KOPT-K1 (cell line): Measurements from ENCODE around the gene FOSL1.
A peak's percentile ranks its signal among the peaks of the same experiment; 100 is the strongest.
"Not testable (repeated sequence)": the region's sequence is repeated elsewhere in the genome, so short reads cannot be mapped to it uniquely, and the experiment has no call there.

Source experiments
- H3K27ac ChIP-seq: fragments of 200-600 bp; sonication (generic); 2 replicates; pipeline ENCODE4 v1.5.1; 2016; ENCODE audit warnings: antibody characterized with exemption, mild to moderate bottlenecking, low read depth, low read length; ENCODE audit not compliant: poor library complexity, severe bottlenecking
- H3K36me3 ChIP-seq: fragments of 200-600 bp; sonication (generic); 2 replicates; pipeline ENCODE4 v1.5.1; 2017; ENCODE audit warnings: antibody characterized with exemption, mild to moderate bottlenecking, low read length, moderate library complexity; ENCODE audit not compliant: insufficient read depth
- H3K9me3 ChIP-seq: fragments of 200-600 bp; sonication (generic); 2 replicates; pipeline ENCODE4 v1.5.1; 2017; ENCODE audit warnings: antibody characterized with exemption, low read length, mild to moderate bottlenecking; ENCODE audit not compliant: insufficient read depth, poor library complexity, severe bottlenecking

Gene FOSL1

DNA sequence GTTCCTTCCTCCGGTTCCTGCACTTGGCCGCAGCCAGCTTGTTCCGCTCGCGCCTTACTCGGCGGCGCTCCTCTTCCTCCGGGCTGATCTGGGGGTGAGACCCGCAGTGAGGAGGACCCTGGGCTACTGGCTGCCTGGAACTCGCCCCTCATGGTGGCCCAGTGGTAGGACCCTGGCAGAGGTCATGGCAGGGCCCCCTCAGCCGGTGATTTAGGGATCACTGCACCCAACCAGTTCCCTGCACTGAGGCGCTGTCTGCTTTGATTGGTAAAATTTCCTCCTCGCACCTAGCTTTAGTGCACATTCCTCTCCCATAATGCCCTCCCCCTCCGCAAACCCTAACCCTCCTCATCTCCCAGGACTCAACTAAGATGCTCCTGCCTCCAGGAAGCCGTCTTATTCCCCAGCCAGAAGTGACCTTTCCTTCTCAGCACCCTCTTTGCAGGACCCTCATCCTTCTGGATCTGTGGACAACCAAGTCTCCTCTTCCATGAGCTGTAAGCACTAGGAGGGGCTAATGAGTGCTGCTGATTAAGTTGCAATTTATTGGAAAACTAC lies 6.1 kb downstream of the FOSL1 start:
- H3K36me3 ChIP-seq: no peaks in the 10 kb centered on the region
- no peaks in the 10 kb centered on the region for H3K9me3 ChIP-seq
- no peak overlapping the region for H3K27ac ChIP-seq

DNA sequence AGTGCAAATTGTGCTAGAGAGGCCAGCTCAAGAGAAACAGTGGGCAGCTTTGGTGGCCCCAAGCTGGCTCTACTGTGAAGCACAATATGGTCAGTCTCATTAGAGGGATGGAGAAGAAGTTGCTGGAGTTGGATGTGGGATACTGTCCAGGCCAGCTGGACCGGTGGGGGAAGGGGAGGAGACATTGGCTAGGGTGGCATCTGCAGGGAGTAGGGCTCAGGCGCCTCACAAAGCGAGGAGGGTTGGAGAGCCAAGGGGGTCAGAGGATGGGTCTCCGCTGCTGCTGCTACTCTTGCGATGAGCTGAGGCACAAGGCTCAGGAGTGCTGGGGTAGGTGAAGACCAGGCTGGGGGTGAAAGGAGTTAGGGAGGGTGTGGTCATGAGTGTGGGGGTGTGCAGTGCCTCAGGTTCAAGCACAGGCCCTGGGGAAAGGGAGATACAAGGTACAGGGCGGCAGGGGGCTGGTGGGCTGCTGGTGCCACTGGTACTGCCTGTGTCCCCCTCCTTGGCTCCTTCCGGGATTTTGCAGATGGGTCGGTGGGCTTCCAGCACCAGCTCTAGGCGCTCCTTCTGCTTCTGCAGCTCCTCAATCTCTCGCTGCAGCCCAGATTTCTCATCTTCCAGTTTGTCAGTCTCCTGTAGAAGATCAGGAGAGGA lies 7.4 kb downstream of the FOSL1 start:
- H3K27ac ChIP-seq: no peak overlapping the region
- H3K36me3 ChIP-seq: no peaks in the 10 kb centered on the region
- no peaks in the 10 kb centered on the region for H3K9me3 ChIP-seq

DNA sequence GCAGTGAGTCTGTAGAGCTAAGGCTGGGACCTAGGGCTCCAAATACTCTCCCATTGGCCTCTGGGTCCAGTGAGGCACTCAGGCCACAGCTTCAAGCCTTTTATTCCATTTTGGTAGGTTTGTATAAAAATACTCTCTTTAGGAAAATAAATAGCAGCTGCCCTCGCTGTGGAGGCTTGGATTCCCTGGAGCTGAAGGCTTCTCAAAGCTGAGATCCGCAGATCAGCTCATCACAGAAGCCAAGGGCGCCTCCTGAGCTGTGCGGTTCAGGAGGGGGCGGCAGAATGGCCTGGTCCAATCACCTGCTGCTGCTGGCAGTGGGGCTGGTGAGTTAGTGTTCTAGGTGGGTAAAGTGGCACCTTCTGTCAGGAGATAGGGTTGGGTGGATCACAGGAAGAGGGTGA lies 8.0 kb downstream of the FOSL1 start:
- H3K27ac ChIP-seq: peak overlapping the region; percentile 71
- not testable (repeated sequence) for H3K9me3 ChIP-seq

DNA sequence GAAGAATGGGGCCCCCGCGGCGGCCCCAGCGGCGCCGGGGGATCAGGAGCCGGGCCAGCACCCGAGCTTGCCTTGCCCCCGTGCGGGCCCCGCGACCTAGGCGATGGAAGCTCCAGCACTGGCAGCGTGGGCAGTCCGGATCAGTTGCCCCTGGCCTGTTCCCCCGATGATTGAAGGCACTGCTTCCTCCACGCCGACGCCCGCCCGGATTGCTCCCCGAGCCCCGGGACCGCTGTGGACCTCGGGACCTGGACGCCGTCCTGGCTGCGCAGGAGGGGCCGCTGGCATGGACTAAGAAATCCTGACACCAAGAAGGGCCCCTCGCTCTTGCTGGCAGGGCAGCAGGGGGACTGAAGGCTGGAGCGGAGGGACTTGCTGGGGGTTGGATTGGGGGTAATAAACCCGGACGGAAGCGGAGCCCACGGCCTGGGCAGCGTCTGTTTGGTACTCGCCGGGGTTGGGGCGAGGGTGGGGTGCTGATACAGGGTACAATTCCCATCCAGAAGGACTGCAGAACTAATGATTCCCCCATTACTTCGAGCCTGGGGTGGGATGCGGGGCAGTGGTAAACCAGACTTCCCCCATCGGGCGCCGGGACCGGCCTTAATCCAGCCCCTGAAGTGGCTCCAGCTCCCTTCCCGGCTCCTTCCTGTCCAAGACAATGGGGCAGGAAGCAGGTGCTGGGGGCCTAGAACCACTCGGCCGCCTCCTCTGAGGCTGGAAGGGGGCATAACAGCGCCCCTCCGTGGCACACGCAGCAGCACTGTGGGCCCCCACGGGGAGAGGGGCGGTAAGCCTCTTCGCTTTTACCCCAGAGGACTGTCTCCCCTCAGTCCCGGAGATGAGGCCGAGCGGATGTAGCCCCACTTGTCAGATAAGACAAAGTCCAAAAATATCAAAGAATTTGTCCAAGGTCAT lies 8.7 kb downstream of the FOSL1 start:
- peak overlapping the region; percentile 71 for H3K27ac ChIP-seq
- H3K9me3 ChIP-seq: no peaks in the 10 kb centered on the region
- H3K36me3 ChIP-seq: peaks cover 5% of the 10 kb centered on the region

More for the DNA sequence above, 8.0 kb downstream of the FOSL1 start:
- H3K36me3 ChIP-seq: not testable (repeated sequence)

DNA sequence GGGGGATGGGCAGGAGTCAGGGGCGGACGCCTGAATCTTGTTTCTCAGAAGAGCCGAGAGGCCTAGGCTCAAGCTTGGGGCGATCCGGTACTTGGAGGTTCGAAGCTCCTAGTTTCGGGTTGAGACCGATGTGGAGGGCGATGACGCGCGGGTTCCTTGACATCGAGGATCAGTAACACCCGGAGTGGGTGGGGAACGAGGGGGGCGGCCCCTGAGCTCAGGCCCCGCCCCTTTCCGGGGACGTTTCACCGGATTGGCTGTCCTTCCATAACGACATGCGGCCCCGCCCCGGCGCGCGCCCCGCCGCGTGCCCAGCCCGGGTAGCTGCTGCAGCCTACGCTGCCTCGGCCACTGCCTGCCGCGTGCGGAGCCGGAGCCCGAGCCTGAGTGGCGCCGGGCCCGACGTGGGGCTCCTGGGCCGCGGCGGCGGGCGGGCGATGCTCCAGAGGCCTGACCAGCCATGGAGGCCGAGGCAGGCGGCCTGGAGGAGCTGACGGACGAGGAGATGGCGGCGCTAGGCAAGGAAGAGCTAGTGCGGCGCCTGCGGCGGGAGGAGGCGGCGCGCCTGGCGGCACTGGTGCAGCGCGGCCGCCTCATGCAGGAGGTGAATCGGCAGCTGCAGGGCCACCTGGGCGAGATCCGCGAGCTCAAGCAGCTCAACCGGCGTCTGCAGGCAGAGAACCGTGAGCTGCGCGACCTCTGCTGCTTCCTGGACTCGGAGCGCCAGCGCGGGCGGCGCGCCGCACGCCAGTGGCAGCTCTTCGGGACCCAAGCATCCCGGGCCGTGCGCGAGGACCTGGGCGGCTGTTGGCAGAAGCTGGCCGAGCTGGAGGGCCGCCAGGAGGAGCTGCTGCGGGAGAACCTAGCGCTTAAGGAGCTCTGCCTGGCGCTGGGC lies 9.6 kb downstream of the FOSL1 start, which contains the start of gene CCDC85B:
Gene CCDC85B, plus strand, starts transcription at position 350 of the 895 bp plus-strand sequence. Its CDS starts 111 bp downstream, at position 461.
- Histone ChIP-seq H3K36me3 (peaks cover 14% of the 10 kb centered on the region), H3K9me3 (no peaks in the 10 kb centered on the region), H3K27ac (peak within 1 kb of the TSS; percentile 71)

DNA sequence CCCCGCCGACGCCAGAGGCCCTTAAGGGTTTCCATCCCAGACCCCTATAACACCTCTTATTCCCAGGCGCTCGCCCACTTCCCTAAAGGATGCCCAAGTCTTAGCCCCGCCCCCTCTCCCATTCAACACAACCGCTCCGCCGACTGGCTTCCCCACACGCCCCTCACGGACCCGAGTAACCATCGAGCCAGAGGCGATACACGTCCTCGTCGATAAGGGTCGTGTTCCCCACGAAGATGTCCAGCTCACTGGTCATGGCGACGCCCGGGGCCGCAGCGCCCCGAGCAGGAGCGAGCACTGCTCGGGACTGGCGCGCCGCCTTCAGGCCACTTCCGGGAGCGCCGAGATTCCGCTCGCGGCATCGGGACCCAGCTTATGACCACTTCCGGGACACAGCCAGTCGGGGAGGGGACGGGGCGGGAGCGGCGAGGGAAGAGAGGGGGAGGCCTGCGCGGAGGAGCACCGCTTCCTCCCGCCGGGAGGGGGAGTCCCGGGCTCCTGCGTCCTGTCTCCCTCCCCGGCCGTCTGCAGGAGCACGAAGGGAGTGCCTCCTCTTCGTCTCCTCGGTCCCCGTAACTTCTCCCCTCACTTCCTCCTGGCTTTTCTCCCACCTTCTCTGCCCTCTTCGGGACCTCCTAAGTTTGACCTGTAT lies 11.9 kb downstream of the FOSL1 start, which contains the start of gene FIBP:
Gene FIBP, minus strand, starts transcription at position 309 of the 652 bp plus-strand sequence. Its CDS starts 53 bp downstream, at position 256.
- peaks cover 37% of the 10 kb centered on the region for H3K36me3 ChIP-seq
- no peaks in the 10 kb centered on the region for H3K9me3 ChIP-seq
- H3K27ac ChIP-seq: peak within 1 kb of the TSS; percentile 71

DNA sequence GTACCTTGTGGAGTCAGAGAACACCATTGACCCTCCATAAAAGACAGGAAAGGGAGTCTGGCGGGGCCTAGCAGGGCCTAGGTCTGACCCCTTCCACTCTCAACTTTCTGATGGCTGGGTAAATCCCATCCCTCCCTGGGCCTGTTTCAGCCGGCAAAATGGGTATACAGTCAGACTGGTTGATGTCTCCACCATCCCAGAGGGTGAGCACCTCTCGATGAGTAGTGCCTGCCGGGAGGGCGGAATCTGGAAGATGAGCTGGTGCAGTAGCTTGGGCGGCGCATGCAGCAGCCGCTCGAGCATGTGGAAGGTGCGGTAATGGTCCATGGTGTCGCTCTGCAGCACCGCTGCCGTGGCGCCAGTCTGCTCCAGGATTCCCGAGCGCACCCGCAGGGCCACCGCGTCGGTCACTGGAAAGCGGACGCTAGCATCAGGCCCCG lies 12.4 kb downstream of the FOSL1 start:
- H3K36me3 ChIP-seq: peaks cover 42% of the 10 kb centered on the region
- no peaks in the 10 kb centered on the region for H3K9me3 ChIP-seq
- H3K27ac ChIP-seq: peak overlapping the region; percentile 71

DNA sequence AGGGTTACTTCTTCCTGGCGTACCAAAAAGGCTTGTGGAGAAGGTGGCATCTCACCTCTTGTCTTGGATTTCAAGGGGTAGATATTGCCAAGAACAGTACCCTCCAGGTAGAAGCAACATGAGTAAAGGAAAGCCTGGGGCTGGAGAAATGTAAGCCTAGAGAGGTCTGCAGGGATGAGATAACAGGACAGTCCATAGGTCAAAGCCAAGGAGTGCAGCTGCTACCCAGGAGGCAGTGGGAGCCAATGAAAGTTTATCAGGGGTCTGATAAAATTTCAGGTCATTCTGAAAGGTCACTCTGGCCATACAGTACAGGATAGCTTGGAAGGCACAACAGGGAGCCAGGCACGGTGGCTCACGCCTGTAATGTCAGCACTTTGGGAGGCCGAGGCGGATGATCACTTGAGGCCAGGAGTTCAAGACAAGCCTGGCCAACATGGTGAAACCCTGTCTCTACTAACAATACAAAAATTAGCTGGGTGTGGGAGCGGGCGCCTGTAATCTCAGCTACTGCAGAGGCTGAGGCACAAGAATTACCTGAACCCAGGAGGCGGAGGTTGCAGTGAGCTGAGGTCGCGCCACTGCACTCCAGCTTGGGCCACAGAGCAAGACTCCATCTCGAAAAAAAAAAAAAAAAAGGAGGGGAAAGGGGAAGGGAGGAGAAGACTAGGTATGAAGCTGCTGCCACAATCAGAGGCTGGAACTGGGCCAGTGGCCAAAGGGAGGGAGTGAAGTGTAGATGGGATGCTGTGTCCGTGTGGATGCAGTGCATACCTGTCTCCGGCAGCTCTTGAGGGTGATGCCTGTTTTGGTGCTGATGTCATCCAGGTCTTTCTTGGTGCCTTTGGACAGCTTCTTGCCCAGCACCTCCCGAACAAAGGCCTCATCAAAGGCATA lies 13.1 kb downstream of the FOSL1 start:
- peaks cover 49% of the 10 kb centered on the region for H3K36me3 ChIP-seq
- peak overlapping the region; percentile 71 for H3K27ac ChIP-seq

DNA sequence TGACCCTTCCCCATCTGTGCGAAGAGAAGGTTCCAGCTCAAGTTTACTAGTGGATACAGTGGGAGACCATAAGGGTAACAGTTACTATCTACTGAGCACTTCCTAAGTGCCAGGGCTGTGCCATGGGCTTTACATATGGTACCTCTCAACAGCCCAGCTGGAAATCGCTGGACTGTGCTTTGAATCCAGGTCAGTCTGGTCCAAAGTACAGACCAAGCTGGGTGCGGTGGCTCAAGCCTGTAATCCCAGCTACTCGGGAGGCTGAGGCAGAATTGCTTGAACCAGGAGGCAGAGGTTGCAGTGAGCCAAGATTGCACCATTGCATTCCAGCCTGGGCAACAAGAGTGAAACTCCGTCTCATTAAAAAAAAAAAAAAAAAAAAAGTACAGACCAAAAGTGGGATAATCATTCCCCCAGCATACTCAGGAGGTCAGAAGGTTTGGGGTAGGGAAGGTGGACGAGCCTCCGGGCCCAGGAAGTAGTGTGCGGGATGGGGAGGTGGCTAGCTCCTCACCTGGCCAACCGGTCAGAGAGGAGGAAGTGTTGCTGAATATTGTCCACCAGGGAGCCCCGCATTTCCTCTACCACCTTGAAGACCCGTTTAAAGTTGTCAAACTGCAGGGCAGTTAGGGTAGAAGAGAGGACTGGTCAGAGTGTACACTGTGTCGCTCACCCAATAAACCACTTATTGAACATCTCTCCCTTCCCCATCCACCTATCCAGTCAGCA lies 14.2 kb downstream of the FOSL1 start:
- H3K9me3 ChIP-seq: no peaks in the 10 kb centered on the region
- no peak overlapping the region for H3K27ac ChIP-seq
- H3K36me3 ChIP-seq: peaks cover 56% of the 10 kb centered on the region

More for the DNA sequence above, 13.1 kb downstream of the FOSL1 start:
- no peaks in the 10 kb centered on the region for H3K9me3 ChIP-seq

DNA sequence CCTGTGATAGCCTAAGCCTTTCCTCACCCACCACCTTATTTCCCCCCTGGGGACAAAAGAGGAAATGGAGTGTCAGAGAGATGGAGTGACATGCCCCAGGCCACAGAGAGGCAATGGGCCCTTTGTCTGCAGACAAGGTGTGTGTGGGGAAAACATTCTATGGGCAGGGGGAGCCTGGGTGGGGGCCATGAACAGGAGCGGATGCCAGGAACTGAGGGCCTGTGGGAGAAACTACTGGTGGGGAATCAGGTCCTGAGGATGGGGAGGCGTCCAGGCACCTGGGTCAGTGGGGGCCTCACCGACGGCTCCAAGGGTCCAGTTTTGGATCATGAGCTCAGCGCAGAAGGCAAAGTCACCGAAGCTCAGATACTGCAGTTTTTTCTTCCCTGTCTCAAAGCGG lies 15.0 kb downstream of the FOSL1 start:
- peaks cover 56% of the 10 kb centered on the region for H3K36me3 ChIP-seq
- no peaks in the 10 kb centered on the region for H3K9me3 ChIP-seq
- no peak overlapping the region for H3K27ac ChIP-seq

DNA sequence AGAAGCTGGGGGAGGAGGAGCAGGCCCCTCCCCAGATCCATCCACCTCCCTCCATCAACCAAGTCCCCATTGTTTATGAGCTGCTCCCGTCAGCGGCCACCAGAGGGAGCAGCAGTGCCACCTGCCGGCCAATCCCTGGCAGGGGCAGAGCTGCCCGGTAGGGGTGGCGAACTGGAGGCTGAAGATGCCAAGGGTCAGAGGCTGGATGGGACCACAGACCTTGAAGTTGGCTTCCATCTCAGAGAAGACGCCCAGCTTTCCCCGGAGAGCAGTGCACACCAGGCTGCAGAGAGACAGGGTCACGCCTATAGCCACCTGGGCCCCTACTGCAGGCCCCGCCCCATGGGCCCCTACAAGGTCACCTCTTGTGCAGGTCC lies 15.5 kb downstream of the FOSL1 start:
- Histone ChIP-seq H3K27ac (no peak overlapping the region), H3K36me3 (peaks cover 56% of the 10 kb centered on the region), H3K9me3 (no peaks in the 10 kb centered on the region)

DNA sequence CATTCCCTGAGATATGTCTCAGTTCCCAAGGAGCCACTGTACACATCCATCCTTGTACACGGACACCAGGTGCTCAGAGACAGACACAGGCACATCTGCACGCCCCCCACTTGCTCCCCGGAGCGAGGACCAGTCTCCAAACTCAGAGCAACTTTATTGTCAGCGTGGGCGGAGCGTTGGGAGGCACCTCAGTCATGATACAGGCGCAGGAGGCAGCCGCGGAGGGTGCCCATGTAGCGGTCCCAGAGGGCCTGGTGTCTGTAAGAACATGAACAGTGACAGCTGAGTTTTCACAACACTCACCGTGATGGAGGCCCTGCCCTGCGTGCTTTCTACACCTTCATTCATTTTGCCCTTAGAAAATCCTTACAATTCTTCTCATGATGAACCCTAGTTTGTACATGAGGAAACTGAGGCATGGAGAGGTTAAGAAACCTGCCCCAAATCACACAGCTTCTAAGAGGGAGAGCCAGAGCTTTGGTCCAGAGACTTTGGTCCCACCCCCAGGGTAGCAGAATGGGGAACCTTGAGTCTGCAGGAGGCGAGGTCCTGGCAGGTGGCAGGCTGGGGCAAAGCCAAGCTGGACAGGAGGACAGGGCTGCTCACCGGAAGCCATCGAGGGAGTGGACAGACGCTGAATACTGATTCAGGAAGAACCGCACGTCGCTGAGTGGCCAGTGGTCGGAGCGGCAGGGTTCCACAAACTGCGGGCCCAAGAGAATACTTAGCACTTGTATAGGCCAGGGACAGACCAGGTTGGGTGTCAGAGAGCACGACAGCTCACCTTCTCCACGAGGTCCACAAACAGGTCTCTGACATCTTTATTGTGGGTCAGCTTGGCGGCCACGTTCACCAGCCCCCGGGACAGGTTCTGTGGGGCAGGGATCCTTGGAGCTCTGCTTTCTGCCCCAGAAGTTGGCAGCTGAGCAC lies 16.1 kb downstream of the FOSL1 start:
- Histone ChIP-seq H3K36me3 (peaks cover 56% of the 10 kb centered on the region), H3K9me3 (no peaks in the 10 kb centered on the region), H3K27ac (no peak overlapping the region)
